AG04450 (cell line): ENCODE results near the gene NNT. TPM values are rescaled to one million over a fixed set of nuclear protein-coding genes. Genes with fewer than 3 reads are reported as not detected.

Source experiments
- CTCF ChIA-PET: fragments of 300-600, 350-600 bp; formaldehyde crosslinking; extraction: SDS; loops from one replicate; lab custom pipeline; 2022; ENCODE audit warnings: antibody characterized with exemption, inconsistent platforms; lab: Charles Lee
- POLR2A ChIA-PET: fragments of 350-600 bp; formaldehyde crosslinking; extraction: SDS; loops from one replicate; lab custom pipeline; 2021; ENCODE audit warnings: antibody characterized with exemption, inconsistent platforms; lab: Yijun Ruan, JAX
- DNase-seq: peaks from one replicate; pipeline ENCODE4 v3.0.0-alpha.2; 2011; ENCODE audit warnings: low read depth, low spot score
- H3K27ac ChIP-seq: one replicate; pipeline ENCODE4 v1.5.1; 2012; ENCODE audit warnings: low read depth, low read length, control low read depth
- H3K27me3 ChIP-seq: one replicate; pipeline ENCODE4 v1.6.0; 2012; ENCODE audit warnings: low read length; ENCODE audit not compliant: control insufficient read depth, insufficient read depth
- H3K4me3 ChIP-seq: 2 replicates; pipeline ENCODE4 v1.5.1; 2011; ENCODE audit warnings: mild to moderate bottlenecking, low read depth, low read length, control low read depth
- H3K9me3 ChIP-seq: 2 replicates; pipeline ENCODE4 v1.5.1; 2012; ENCODE audit warnings: low read length; ENCODE audit not compliant: control insufficient read depth, insufficient read depth
- CTCF ChIP-seq: IDR thresholded peaks from 2 replicates; pipeline ENCODE4 v1.5.1; 2011; ENCODE audit warnings: low read depth, low read length, control low read depth, inconsistent platforms
- polyA plus RNA-seq: library from polyadenylated mRNA; depleted of rRNA; stranded (reverse); fragments of >200 nt; gene quantifications from 2 replicates; pipeline ENCODE4 v1.2.3, GENCODE V29; 2011

NNT gene
- polyA plus RNA-seq, 1 experiment = 64.6 TPM

DNA sequence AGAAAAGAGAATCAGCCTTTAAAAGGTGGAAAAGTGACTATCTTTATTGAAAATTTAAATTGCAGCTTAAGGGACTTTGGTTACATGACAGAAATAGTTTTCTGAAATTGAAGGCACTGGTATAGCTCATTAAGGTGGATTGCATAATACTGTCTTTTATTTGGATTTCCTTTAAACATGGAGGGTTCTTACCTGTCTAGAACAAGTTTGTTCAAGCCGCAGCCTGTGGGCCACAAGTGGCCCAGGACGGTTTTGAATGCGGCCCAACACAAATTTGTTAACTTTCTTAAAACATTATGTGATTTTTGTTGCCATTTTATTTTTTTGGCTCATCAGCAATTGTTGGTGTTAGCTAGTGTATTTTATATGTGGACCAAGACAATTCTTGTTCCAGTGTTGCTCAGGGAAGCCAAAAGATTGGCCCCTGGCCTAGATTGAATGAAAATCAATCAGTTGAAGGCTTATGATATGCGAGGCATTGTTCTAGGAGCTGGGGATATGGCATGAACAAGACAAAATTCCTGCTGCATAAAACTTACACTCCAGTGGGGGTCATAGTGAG lies 18.0 kb downstream of the NNT start:
- POLR2A ChIA-PET = no interaction called here
- no peak for DNase-seq
- TF ChIP-seq CTCF = no peak
- Histone ChIP-seq H3K4me3 (no peak overlapping the region), H3K27ac (no peak overlapping the region), H3K9me3 (no peaks in the 10 kb centered on the region), H3K27me3 (no peaks in the 10 kb centered on the region)
- CTCF ChIA-PET = interaction anchor here (0.9 to 3.9 kb wide), 3 partner anchors 10 to 711 kb away, joined by 3 to 46 read pairs (median 4); no protein-coding TSS in a partner anchor

DNA sequence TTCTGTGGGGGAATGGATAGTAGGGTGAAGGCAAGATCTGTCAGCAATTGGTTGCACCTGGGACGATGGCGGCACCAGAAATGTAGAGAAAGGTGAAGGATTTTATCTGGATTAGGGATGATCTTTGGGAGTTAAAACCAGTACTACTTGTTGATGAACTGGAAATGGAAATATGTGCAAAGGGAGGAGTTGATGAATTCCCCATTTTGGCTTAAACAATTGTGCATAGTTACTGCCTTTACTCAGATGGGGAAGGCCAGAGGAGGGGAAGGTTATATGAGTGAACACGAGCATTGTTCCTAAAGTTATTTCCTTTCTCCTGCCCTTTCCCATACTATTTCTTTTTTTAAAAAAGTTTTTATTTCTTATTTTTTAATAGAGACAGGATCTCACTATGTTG lies 19.1 kb downstream of the NNT start:
- Histone ChIP-seq H3K4me3 (no peak overlapping the region), H3K27ac (no peak overlapping the region), H3K27me3 (no peaks in the 10 kb centered on the region), H3K9me3 (no peaks in the 10 kb centered on the region)
- ChIA-PET CTCF (interaction anchor here (3.9 kb wide), 1 partner anchor 9 kb away, joined by 46 read pairs; no protein-coding TSS in a partner anchor), POLR2A (no interaction called here)
- no peak for TF ChIP-seq CTCF
- no peak for DNase-seq

DNA sequence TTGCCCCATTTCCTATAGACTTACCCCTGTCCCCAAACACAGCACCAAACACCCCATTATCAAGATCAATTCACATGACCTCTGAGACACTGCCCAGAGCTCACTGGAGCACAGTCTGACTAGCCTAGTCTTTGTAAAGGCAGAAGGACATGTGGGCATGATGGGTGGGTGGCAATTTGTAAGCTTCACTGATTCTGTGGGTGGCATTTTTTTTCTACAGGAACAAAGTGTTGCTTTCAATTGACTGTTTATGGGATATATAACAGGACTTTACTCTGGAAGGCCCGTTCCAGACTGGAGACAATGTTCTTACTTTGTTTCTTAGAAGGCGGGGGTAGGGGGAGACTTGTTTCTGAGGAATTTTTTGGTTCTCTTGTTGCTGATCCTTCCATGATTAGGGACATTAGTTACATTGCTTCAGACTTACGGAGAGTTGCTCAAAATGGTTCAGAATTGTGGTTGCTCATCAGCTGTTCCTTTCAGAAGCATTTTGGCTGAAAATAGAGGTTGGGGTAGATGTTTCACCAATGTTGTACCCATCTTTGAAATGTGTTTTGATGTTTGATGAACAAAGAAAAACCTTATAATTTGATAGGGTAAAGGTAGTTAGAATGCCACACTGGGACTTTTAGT lies 20.2 kb downstream of the NNT start:
- POLR2A ChIA-PET = interaction anchor here (0.8 kb wide), 1 partner anchor 75 kb away, joined by 7 read pairs; no protein-coding TSS in a partner anchor
- H3K9me3 ChIP-seq = no peaks in the 10 kb centered on the region
- CTCF ChIA-PET = interaction anchor here (3.9 kb wide), 1 partner anchor 8 kb away, joined by 46 read pairs; no protein-coding TSS in a partner anchor
- no peak overlapping the region for H3K4me3 ChIP-seq
- H3K27ac ChIP-seq = no peak overlapping the region
- no peaks in the 10 kb centered on the region for H3K27me3 ChIP-seq
- no peak for DNase-seq
- TF ChIP-seq CTCF = no peak

- POLR2A ChIA-PET = no interaction called here
- DNase-seq = no peak
- Histone ChIP-seq H3K27ac (no peak overlapping the region), H3K27me3 (no peaks in the 10 kb centered on the region), H3K4me3 (no peak overlapping the region), H3K9me3 (no peaks in the 10 kb centered on the region)
- CTCF ChIA-PET = interaction anchor here (0.6 to 1.4 kb wide), 6 partner anchors 9 to 1147 kb away, joined by 3 to 8 read pairs (median 4); no protein-coding TSS in a partner anchor
- TF ChIP-seq CTCF = peak; percentile 76
These were observed 24.0 kb downstream of the NNT start for GRCh38 chr5:43627028-43627427.
